ENCODE measurements around the gene COQ4.

The COQ4 gene

GRCh38 chr9:128280084-128280622, 42.5 kb upstream of the COQ4 start:
- DNase-seq (ENCODE audit: extremely low read depth, low read depth): no peak
- TF ChIP-seq CTCF (IDR thresholded peaks at IDR 0.05; ENCODE audit: low read depth, low read length): no peak

- DNase-seq (ENCODE audit: extremely low read depth, low read depth): no peak
- no peak for TF ChIP-seq CTCF (IDR thresholded peaks at IDR 0.05; ENCODE audit: low read depth, low read length)
Measured at GRCh38 chr9:128282500-128282899, 40.1 kb upstream of the COQ4 start.

- no peak for DNase-seq (ENCODE audit: extremely low read depth, low read depth)
- no peak for TF ChIP-seq CTCF (IDR thresholded peaks at IDR 0.05; ENCODE audit: low read depth, low read length)
Measured at GRCh38 chr9:128285033-128285784, 37.4 kb upstream of the COQ4 start.

GRCh38 chr9:128286440-128286839, 36.2 kb upstream of the COQ4 start:
- no peak for DNase-seq (ENCODE audit: extremely low read depth, low read depth)
- TF ChIP-seq CTCF (IDR thresholded peaks at IDR 0.05; ENCODE audit: low read depth, low read length): no peak

GRCh38 chr9:128288273-128289004, 34.2 kb upstream of the COQ4 start:
- no peak for TF ChIP-seq CTCF (IDR thresholded peaks at IDR 0.05; ENCODE audit: low read depth, low read length)
- DNase-seq (ENCODE audit: extremely low read depth, low read depth): no peak

- no peak for TF ChIP-seq CTCF (IDR thresholded peaks at IDR 0.05; ENCODE audit: low read depth, low read length)
- DNase-seq (ENCODE audit: extremely low read depth, low read depth): no peak
Measured at GRCh38 chr9:128292009-128292408, 30.6 kb upstream of the COQ4 start.

- no peak for DNase-seq (ENCODE audit: extremely low read depth, low read depth)
- TF ChIP-seq CTCF (IDR thresholded peaks at IDR 0.05; ENCODE audit: low read depth, low read length): no peak
Measured at GRCh38 chr9:128293091-128293490, 29.5 kb upstream of the COQ4 start.
